Measurements from ENCODE around the gene SLC30A1.
"Not testable (repeated sequence)": the region's sequence is repeated elsewhere in the genome, so short reads cannot be mapped to it uniquely, and the experiment has no call there.

Gene SLC30A1

GRCh38 chr1:211580303-211580687 lies 1.3 kb upstream of the SLC30A1 start:
- no peak for DNase-seq

- no peak for DNase-seq
These were observed 710 bp upstream of the SLC30A1 start for GRCh38 chr1:211579440-211580302.

GRCh38 chr1:211577819-211578639 lies 932 bp downstream of the SLC30A1 start:
- DNase-seq, result peak; percentile 64

GRCh38 chr1:211577277-211577818 lies 1.6 kb downstream of the SLC30A1 start:
- DNase-seq, result no peak

- no peak for DNase-seq
These were observed 2.2 kb downstream of the SLC30A1 start for GRCh38 chr1:211576717-211577116.

- DNase-seq, result peak; percentile 20
These were observed 4.3 kb downstream of the SLC30A1 start for GRCh38 chr1:211574705-211575104.

- no peak for DNase-seq
These were observed 7.0 kb downstream of the SLC30A1 start for GRCh38 chr1:211571998-211572397.

GRCh38 chr1:211570378-211570777 lies 8.6 kb downstream of the SLC30A1 start:
- DNase-seq, result not testable (repeated sequence)

- DNase-seq, result no peak
These were observed 12.4 kb downstream of the SLC30A1 start for GRCh38 chr1:211566431-211567025.

GRCh38 chr1:211564084-211564483 lies 14.9 kb downstream of the SLC30A1 start:
- no peak for DNase-seq

- DNase-seq, result no peak
These were observed 19.5 kb downstream of the SLC30A1 start for GRCh38 chr1:211559222-211560010.

GRCh38 chr1:211557894-211558625 lies 20.9 kb downstream of the SLC30A1 start:
- no peak for DNase-seq

- no peak for DNase-seq
These were observed 25.4 kb downstream of the SLC30A1 start for GRCh38 chr1:211553549-211553948.

- DNase-seq, result peak; percentile 54
These were observed 27.1 kb downstream of the SLC30A1 start for GRCh38 chr1:211551638-211552460.

- no peak for DNase-seq
These were observed 29.8 kb downstream of the SLC30A1 start for GRCh38 chr1:211549092-211549711.

- no peak for DNase-seq
These were observed 30.5 kb downstream of the SLC30A1 start for GRCh38 chr1:211548321-211549091.

GRCh38 chr1:211547710-211548109 lies 31.3 kb downstream of the SLC30A1 start:
- no peak for DNase-seq

GRCh38 chr1:211546543-211546942 lies 32.4 kb downstream of the SLC30A1 start:
- DNase-seq, result no peak

- DNase-seq, result no peak
These were observed 35.9 kb downstream of the SLC30A1 start for GRCh38 chr1:211543025-211543424.

All from fibroblast of skin of right biceps (primary cell).